Heart right ventricle (tissue), 16 donors: ENCODE data around the gene AGBL1. TPM values are rescaled to one million over a fixed set of nuclear protein-coding genes. Genes with fewer than 3 reads are reported as not detected.

Source experiments
- ATAC-seq, 8 donors: fragments of 200-7000 bp; cut with Tn5 transposase; one replicate each; pipeline ENCODE4 v1.9.1; 2020; ENCODE audit warnings: mild to moderate bottlenecking in 8 of 8, moderate library complexity in 8 of 8, moderate number of reproducible peaks in 1 of 8
- DNase-seq, 2 donors: peaks; one replicate each; pipeline ENCODE4 v3.0.0-alpha.2; 2020
- H3K27ac ChIP-seq, 10 donors: fragments of 200-600 bp; sonication (generic) in 2 of 10; one replicate each; pipeline versions ENCODE4 v1.5.0 to v1.8.0; 2020 to 2022; ENCODE audit warnings: mild to moderate bottlenecking in 3 of 10
- H3K27me3 ChIP-seq, 7 donors: fragments of 200-600 bp; one replicate each; pipeline ENCODE4 v1.8.0; 2021 to 2022; ENCODE audit warnings: mild to moderate bottlenecking in 2 of 7
- H3K36me3 ChIP-seq, 9 donors: fragments of 200-600 bp; sonication (generic) in 1 of 9; one replicate each; pipeline versions ENCODE4 v1.5.0 to v1.8.0; 2020 to 2022; ENCODE audit warnings: mild to moderate bottlenecking in 2 of 9
- H3K4me1 ChIP-seq, 9 donors: fragments of 200-600 bp; sonication (generic) in 1 of 9; one replicate each; pipeline versions ENCODE4 v1.5.0 to v1.8.0; 2020 to 2022; ENCODE audit warnings: mild to moderate bottlenecking in 4 of 9
- H3K4me3 ChIP-seq, 10 donors: fragments of 200-600 bp; sonication (generic) in 2 of 10; one replicate each; pipeline versions ENCODE4 v1.5.0 to v1.8.0; 2020 to 2022; ENCODE audit warnings: mild to moderate bottlenecking in 7 of 10, moderate library complexity in 2 of 10
- H3K9me3 ChIP-seq, 11 donors: fragments of 200-600 bp in 10 of 11; sonication (generic) in 2 of 11; one replicate each; pipeline versions ENCODE4 v1.5.0 to v1.8.0; 2013 to 2022; ENCODE audit warnings: mild to moderate bottlenecking in 2 of 11, control low read depth in 1 of 11, moderate library complexity in 1 of 11
- WGBS, 2 donors: extraction: QIAGEN DNeasy Blood & Tissue Kit; methylation state at CpG; one replicate each; pipeline ENCODE4 v1.1.7; 2013; ENCODE audit warnings: inconsistent platforms in 1 of 2; 5-methylcytosine and 5-hydroxymethylcytosine counted together
- intact Hi-C, 10 donors: fragments of 100-400 bp; cut with DNase I; formaldehyde crosslinking; loops; one replicate each; pipeline versions ENCODE4 v1.11.1 to v1.14.2; 2022
- polyA plus RNA-seq, 2 donors: library from polyadenylated mRNA; stranded (reverse); fragments of 200-250 nt; gene quantifications; one replicate each; pipeline ENCODE4 v1.2.3, GENCODE V29; 2013
- total RNA-seq, 10 donors: library from RNA; stranded (reverse); fragmentation: NEBNext Ultra II Directional in 3 of 10; extraction: Animal tissue kit (Norgen Biotek cat#: 25700) in 3 of 10; gene quantifications; one replicate each; pipeline versions ENCODE4 v1.2.1 to v1.2.4, GENCODE V29; 2021 to 2023
- TF ChIP-seq, protein P1 (sequence below), 9 donors: fragments of 200-600 bp; sonication (generic) in 2 of 9; IDR thresholded peaks; one replicate each; pipeline versions ENCODE4 v1.5.0 to v1.8.0; 2021 to 2022; ENCODE audit warnings: antibody characterized with exemption in 9 of 9, mild to moderate bottlenecking in 5 of 9, moderate library complexity in 1 of 9
- donor health status: Arrhythmogenic right ventricular cardiomyopathy.
- donor health status: ischemic (EF 13 %, LVEDD 7.1; RV severe dilation, severe dysfunction).
- donor health status: healthy with polysubstance abuse.
- donor health status: DM: no; HTN: yes; CAD: no.
- donor health status: DM: no; HTN: no; CAD: no.
- donor health status: ischemic (EF 25% LVEDD 6.9; RV normal size, moderate dysfunction).
- donor health status: ischemic (EF 25% LVEDD 5.7; RV mildly dilated, moderate dysfunction).
- donor health status: healthy.
- donor health status: DM: yes; HTN: yes; CAD: no.
- donor health status: Ischemic cardiomyopathy.
- donor health status: ischemic (EF 35%, LVEDD 5.7; RV mildly dilated, moderate dysfunction).
- donor health status: nonischemic (EF 11% LVEDD 7.7; RV severe dilation, severe dysfunction).
- donor health status: DM: yes; HTN: yes; CAD: no.
- donor health status: PGD.
- donor health status: ischemic (EF 29% LVEDD 5.4; RV normal size, mild dysfunction).
- donor health status: nonischemic (EF 23%, LVEDD 6.1; RV moderate dilation, normal function).

The AGBL1 gene
- total and polyA plus RNA-seq, 12 donors = 0.02 to 0.13 (median 0.09) TPM; not detected in 7

DNA sequence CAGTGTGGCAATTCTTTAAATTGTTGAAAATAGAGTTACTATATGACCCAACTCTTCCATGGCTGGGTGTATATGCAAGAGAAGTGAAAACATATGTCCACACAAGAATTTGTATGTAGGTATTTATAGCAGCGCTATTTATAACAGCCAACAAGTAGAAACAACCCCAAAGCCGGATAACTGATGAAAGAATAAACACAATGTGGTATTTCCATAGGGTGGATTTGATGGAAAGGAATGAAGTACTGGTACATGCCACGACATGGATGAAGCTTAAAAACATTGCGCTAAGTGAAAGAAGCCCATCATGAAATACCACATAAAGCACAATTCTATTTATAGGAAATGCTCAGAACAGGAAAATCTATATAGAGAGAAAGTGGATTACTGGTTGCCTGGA is 554.5 kb downstream of the AGBL1 start:
- H3K4me3 ChIP-seq = no peak overlapping the region
- ATAC-seq = no peak
- WGBS, 2 donors = 77 to 83% methylated on average over 4 of the region's 4 CpGs
- no peaks in the 10 kb centered on the region for H3K27me3 ChIP-seq
- no peak for DNase-seq
- H3K4me1 ChIP-seq = no peaks in the 10 kb centered on the region
- TF ChIP-seq, protein P1, sequence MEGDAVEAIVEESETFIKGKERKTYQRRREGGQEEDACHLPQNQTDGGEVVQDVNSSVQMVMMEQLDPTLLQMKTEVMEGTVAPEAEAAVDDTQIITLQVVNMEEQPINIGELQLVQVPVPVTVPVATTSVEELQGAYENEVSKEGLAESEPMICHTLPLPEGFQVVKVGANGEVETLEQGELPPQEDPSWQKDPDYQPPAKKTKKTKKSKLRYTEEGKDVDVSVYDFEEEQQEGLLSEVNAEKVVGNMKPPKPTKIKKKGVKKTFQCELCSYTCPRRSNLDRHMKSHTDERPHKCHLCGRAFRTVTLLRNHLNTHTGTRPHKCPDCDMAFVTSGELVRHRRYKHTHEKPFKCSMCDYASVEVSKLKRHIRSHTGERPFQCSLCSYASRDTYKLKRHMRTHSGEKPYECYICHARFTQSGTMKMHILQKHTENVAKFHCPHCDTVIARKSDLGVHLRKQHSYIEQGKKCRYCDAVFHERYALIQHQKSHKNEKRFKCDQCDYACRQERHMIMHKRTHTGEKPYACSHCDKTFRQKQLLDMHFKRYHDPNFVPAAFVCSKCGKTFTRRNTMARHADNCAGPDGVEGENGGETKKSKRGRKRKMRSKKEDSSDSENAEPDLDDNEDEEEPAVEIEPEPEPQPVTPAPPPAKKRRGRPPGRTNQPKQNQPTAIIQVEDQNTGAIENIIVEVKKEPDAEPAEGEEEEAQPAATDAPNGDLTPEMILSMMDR (IDR thresholded peaks at IDR 0.05) = no peak
- H3K9me3 ChIP-seq = no peaks in the 10 kb centered on the region
- H3K36me3 ChIP-seq = no peaks in the 10 kb centered on the region
- H3K27ac ChIP-seq = no peak overlapping the region
- intact Hi-C loops = loop anchor here in 1 of 10 donors (5.0 kb wide), 1 partner anchor 273 kb away; no protein-coding TSS in a partner anchor

DNA sequence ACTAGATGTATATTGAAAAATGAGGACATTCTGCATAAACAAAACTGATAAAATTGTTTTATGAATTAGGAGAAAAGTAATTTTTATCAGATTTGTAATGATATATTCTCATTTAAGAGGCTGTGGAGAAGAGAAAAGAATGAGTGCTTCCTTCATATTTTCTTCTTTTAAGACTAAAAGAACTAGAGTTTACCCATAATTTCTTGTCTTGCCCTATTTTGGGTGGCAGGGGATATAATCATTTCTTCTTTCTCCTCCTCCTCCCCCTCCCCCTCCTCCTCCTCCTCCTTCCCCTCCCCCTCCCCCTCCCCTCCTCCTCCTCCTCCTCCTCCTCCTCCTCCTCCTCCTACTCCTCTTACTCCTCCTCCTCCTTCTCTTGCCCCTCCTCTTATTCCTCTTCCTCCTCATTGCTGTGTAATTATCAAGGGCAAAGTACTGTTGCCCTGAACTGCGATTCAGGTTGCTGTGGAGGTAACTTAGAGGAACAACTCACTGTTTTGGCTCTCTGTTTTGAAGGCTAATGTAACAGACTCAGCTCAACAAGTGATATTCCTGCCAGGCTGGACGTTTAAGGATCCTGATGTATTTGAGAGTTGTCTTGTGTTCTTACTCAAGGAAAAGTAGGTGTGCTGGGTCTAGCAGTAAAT is 555.4 kb downstream of the AGBL1 start:
- Histone ChIP-seq H3K36me3 (no peaks in the 10 kb centered on the region), H3K27ac (no peak overlapping the region), H3K9me3 (no peaks in the 10 kb centered on the region), H3K4me3 (no peak overlapping the region), H3K27me3 (no peaks in the 10 kb centered on the region), H3K4me1 (no peaks in the 10 kb centered on the region)
- TF ChIP-seq, protein P1 (IDR thresholded peaks at IDR 0.05) = no peak
- DNase-seq = no peak
- WGBS, 2 donors = 67 to 82% methylated on average over 2 of the region's 2 CpGs
- no peak for ATAC-seq
- intact Hi-C loops = loop anchor here in 1 of 10 donors (5.0 kb wide), 1 partner anchor 272 kb away; no protein-coding TSS in a partner anchor

DNA sequence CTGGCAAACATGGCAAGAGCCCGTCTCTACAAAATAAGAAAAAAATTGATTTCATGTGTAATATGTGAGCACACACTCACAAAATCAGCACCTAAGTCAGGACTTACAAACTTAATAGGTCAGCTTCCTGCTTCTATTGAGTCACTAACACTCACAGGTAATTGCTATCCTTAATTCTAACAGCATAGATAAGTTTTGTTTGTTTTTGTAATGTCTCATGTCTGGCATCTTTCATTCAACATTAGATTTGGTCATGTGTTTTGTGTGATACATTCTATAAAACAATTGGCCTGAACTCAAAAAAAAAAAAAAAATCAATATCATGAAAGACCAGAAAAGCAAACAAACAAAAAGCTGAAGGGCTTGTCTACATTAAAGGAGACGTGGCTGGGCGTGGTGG is 564.7 kb downstream of the AGBL1 start:
- DNase-seq = no peak
- TF ChIP-seq, protein P1 (IDR thresholded peaks at IDR 0.05) = no peak
- Histone ChIP-seq H3K9me3 (no peaks in the 10 kb centered on the region), H3K27me3 (no peaks in the 10 kb centered on the region), H3K4me3 (no peak overlapping the region), H3K27ac (no peak overlapping the region), H3K4me1 (no peaks in the 10 kb centered on the region), H3K36me3 (no peaks in the 10 kb centered on the region)
- WGBS, 2 donors = 82 to 87% methylated on average over 3 of the region's 3 CpGs
- intact Hi-C loops = loop anchor here in 1 of 10 donors (10.0 kb wide), 1 partner anchor 60 kb away; no protein-coding TSS in a partner anchor
- no peak for ATAC-seq

DNA sequence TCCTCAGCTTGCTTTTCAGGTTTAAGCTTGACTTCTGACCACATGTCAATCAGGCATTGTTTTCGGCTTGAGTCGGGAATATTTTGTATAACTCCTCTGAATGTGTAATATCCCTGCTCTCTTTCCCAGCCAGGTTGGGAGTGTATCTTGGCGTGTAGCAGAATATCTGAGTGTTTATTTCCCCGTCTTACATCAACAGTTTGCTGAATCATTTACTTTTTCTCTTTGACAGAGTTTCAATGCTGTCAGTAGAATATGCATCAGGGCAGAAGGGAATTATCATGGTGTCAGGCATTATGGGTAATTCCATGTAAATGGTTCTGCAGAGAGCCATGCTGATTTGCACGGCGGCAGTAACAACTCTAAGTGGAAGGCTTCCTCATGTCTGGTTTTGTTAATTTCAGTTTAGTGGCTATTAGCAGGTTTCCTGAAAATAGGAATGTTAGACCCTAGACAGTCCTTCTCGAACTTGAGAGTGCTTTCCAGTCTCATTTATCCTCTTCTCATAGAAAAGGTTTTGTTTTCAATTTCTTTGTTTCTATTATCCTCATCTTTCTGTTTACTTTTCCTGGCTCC is 566.3 kb downstream of the AGBL1 start:
- no peak for ATAC-seq
- DNase-seq = no peak
- Histone ChIP-seq H3K9me3 (no peaks in the 10 kb centered on the region), H3K4me3 (no peak overlapping the region), H3K4me1 (no peaks in the 10 kb centered on the region), H3K36me3 (no peaks in the 10 kb centered on the region), H3K27ac (no peak overlapping the region), H3K27me3 (no peaks in the 10 kb centered on the region)
- intact Hi-C loops = loop anchor here in 1 of 10 donors (10.0 kb wide), 1 partner anchor 61 kb away; no protein-coding TSS in a partner anchor
- WGBS, 2 donors = 66 to 77% methylated on average over 7 of the region's 7 CpGs
- TF ChIP-seq, protein P1 (IDR thresholded peaks at IDR 0.05) = no peak
